Measurements from ENCODE around the gene VSIR. TPM values are rescaled to one million over a fixed set of nuclear protein-coding genes. Genes with fewer than 3 reads are reported as not detected.

Gene VSIR
- total and polyA plus RNA-seq, 2 donors (not counting 1 experiment from before 2014, with no cell fraction given): 40.5 to 61.2 TPM

- Histone ChIP-seq H3K9me3 (ENCODE audit: control extremely low read depth in 1 of 3, control insufficient read depth in 2 of 3, insufficient read depth in 1 of 3, low read length in 2 of 3) (no peaks in the 10 kb centered on the region), H3K9ac (ENCODE audit: low read length) (no peak overlapping the region), H3K27ac (ENCODE audit: low read length in 2 of 2) (no peak overlapping the region), H3K4me1 (ENCODE audit: control insufficient read depth in 2 of 2, insufficient read depth in 2 of 2, low read length in 2 of 2) (peaks cover 1 to 4% of the 10 kb centered on the region in 2 donors), H3K79me2 (ENCODE audit: control insufficient read depth, insufficient read depth, low read length) (no peaks in the 10 kb centered on the region), H3K4me3 (ENCODE audit: control extremely low read depth in 1 of 5, extremely low read depth in 1 of 5, insufficient read depth in 1 of 5, low read depth in 2 of 5, low read length in 4 of 5) (no peak overlapping the region), H3K36me3 (replicated peaks in 1 of 2; ENCODE audit: control extremely low read depth in 1 of 2, control insufficient read depth in 1 of 2, extremely low read depth in 1 of 2, insufficient read depth in 2 of 2, low read length in 1 of 2) (peaks cover 2 to 67% of the 10 kb centered on the region in 2 experiments), H3K27me3 (replicated peaks in 1 of 4; ENCODE audit: control extremely low read depth in 1 of 4, control insufficient read depth in 3 of 4, insufficient read depth in 4 of 4, low read length in 3 of 4) (no peaks in the 10 kb centered on the region), H4K20me1 (ENCODE audit: control insufficient read depth, insufficient read depth, low read length, poor library complexity, severe bottlenecking) (no peaks in the 10 kb centered on the region), H3K4me2 (replicated peaks; ENCODE audit: low read depth, low read length, poor library complexity, severe bottlenecking) (no peak overlapping the region), H2AFZ (ENCODE audit: insufficient read depth, low read depth, low read length, poor library complexity, severe bottlenecking) (no peak overlapping the region)
- ChIA-PET POLR2A (no interaction called here), CTCF (interaction anchor here (0.8 to 8.6 kb wide), 5 partner anchors 13 to 232 kb away, joined by 3 to 106 read pairs (median 3); no protein-coding TSS in a partner anchor)
- intact Hi-C loops (cut with micrococcal nuclease): no loop called here
- no peak for TF ChIP-seq CTCF (IDR thresholded peaks at IDR 0.05)
- TF ChIP-seq EZH2 (IDR thresholded peaks at IDR 0.05; ENCODE audit: borderline replicate concordance, insufficient read depth, low read depth, low read length, poor library complexity, severe bottlenecking): no peak
- H3K9me3 Mint-ChIP-seq (ENCODE audit: insufficient read depth): no peaks in the 10 kb centered on the region
- DNase-seq: no peak
- no peak overlapping the region for H3K4me3 Mint-ChIP-seq
- peaks cover 3% of the 10 kb centered on the region for H3K4me1 Mint-ChIP-seq
- no peak for ATAC-seq (ENCODE audit: low read depth)
- H3K27me3 Mint-ChIP-seq: no peaks in the 10 kb centered on the region
- no peak overlapping the region for H3K27ac Mint-ChIP-seq
- 100% methylated on average over 2 of the region's 8 CpGs for WGBS (ENCODE audit: insufficient coverage)
Observed at GRCh38 chr10:71816936-71817618, 43.8 kb upstream of the VSIR start.

- intact Hi-C loops (cut with micrococcal nuclease): no loop called here
- no peaks in the 10 kb centered on the region for H3K79me2 ChIP-seq (ENCODE audit: control insufficient read depth, insufficient read depth, low read length)
- no peak for DNase-seq
Observed at GRCh38 chr10:71816421-71816851, 43.1 kb upstream of the VSIR start.

More at GRCh38 chr10:71816421-71816851, 43.1 kb upstream of the VSIR start:
- H3K9ac ChIP-seq (ENCODE audit: low read length): no peak overlapping the region
- peaks cover 6% of the 10 kb centered on the region for H3K4me1 Mint-ChIP-seq
- H3K4me2 ChIP-seq (replicated peaks; ENCODE audit: low read depth, low read length, poor library complexity, severe bottlenecking): no peak overlapping the region
- peaks cover 0 to 61% of the 10 kb centered on the region in 2 experiments for H3K36me3 ChIP-seq (replicated peaks in 1 of 2; ENCODE audit: control extremely low read depth in 1 of 2, control insufficient read depth in 1 of 2, extremely low read depth in 1 of 2, insufficient read depth in 2 of 2, low read length in 1 of 2)
- H3K4me3 ChIP-seq (ENCODE audit: control extremely low read depth in 1 of 5, extremely low read depth in 1 of 5, insufficient read depth in 1 of 5, low read depth in 2 of 5, low read length in 4 of 5): no peak overlapping the region
- H4K20me1 ChIP-seq (ENCODE audit: control insufficient read depth, insufficient read depth, low read length, poor library complexity, severe bottlenecking): no peaks in the 10 kb centered on the region
- H3K27ac Mint-ChIP-seq: no peak overlapping the region
- WGBS (ENCODE audit: insufficient coverage): 94% methylated on average over 10 of the region's 12 CpGs
- no peaks in the 10 kb centered on the region for H3K9me3 ChIP-seq (ENCODE audit: control extremely low read depth in 1 of 3, control insufficient read depth in 2 of 3, insufficient read depth in 1 of 3, low read length in 2 of 3)
- H3K4me1 ChIP-seq (ENCODE audit: control insufficient read depth in 2 of 2, insufficient read depth in 2 of 2, low read length in 2 of 2): peaks cover 5 to 10% of the 10 kb centered on the region in 2 donors
- no peak for TF ChIP-seq CTCF (IDR thresholded peaks at IDR 0.05)
- no peaks in the 10 kb centered on the region for H3K27me3 ChIP-seq (replicated peaks in 1 of 4; ENCODE audit: control extremely low read depth in 1 of 4, control insufficient read depth in 3 of 4, insufficient read depth in 4 of 4, low read length in 3 of 4)
- H2AFZ ChIP-seq (ENCODE audit: insufficient read depth, low read depth, low read length, poor library complexity, severe bottlenecking): no peak overlapping the region
- H3K27me3 Mint-ChIP-seq: no peaks in the 10 kb centered on the region
- ATAC-seq (ENCODE audit: low read depth): no peak
- H3K9me3 Mint-ChIP-seq (ENCODE audit: insufficient read depth): no peaks in the 10 kb centered on the region
- no peak overlapping the region for H3K27ac ChIP-seq (ENCODE audit: low read length in 2 of 2)
- H3K4me3 Mint-ChIP-seq: no peak overlapping the region
- CTCF ChIA-PET: interaction anchor here (1.1 to 8.6 kb wide), 3 partner anchors 43 to 232 kb away, joined by 3 to 106 read pairs (median 3); no protein-coding TSS in a partner anchor
- POLR2A ChIA-PET: no interaction called here
